Keratinocyte (primary cell): ENCODE measurements around the gene ITPKC. TPM values are rescaled to one million over a fixed set of nuclear protein-coding genes. Genes with fewer than 3 reads are reported as not detected.
A peak's percentile ranks its signal among the peaks of the same experiment; 100 is the strongest.

Experiments
- DNase-seq: peaks from one replicate; pipeline ENCODE4 v3.0.0-alpha.2; 2011; ENCODE audit warnings: low read depth, missing footprints, low spot score
- FAIRE-seq: peaks from 2 replicates; lab custom pipeline; 2011; peaks lifted over from hg19 to GRCh38; lab: Jason Lieb, UNC
- H2AFZ ChIP-seq: 2 replicates; pipeline ENCODE4 v1.6.0; 2012; ENCODE audit warnings: low read length, control low read depth, inconsistent platforms; ENCODE audit not compliant: control insufficient read depth
- H3K27ac ChIP-seq: 2 replicates; pipeline ENCODE4 v1.5.1; 2011; ENCODE audit warnings: low read length; ENCODE audit not compliant: control insufficient read depth, insufficient read depth
- H3K27me3 ChIP-seq: 3 replicates; pipeline ENCODE4 v1.6.0; 2011; ENCODE audit warnings: low read length; ENCODE audit not compliant: control insufficient read depth, insufficient read depth; ENCODE audit errors: extremely low read depth
- H3K36me3 ChIP-seq, 2 experiments: 2 replicates in 1 of 2; 3 replicates in 1 of 2; pipeline ENCODE4 v1.5.1; 2011; ENCODE audit warnings: low read length in 2 of 2, mild to moderate bottlenecking in 1 of 2; ENCODE audit not compliant: control insufficient read depth in 2 of 2, insufficient read depth in 2 of 2; ENCODE audit errors: extremely low read depth in 1 of 2
- H3K4me1 ChIP-seq: 3 replicates; pipeline ENCODE4 v1.5.1; 2011; ENCODE audit warnings: low read length; ENCODE audit not compliant: control insufficient read depth, insufficient read depth; ENCODE audit errors: extremely low read depth
- H3K4me2 ChIP-seq: 3 replicates; pipeline ENCODE4 v1.6.0; 2011; ENCODE audit warnings: low read depth, low read length; ENCODE audit not compliant: control insufficient read depth, insufficient read depth; ENCODE audit errors: extremely low read depth
- H3K4me3 ChIP-seq, 3 experiments: fragments of 200-600 bp in 1 of 3; sonication (generic) in 1 of 3; 2 replicates in 2 of 3; 3 replicates in 1 of 3; pipeline ENCODE4 v1.5.1; 2011 to 2016; ENCODE audit warnings: low read length in 3 of 3, mild to moderate bottlenecking in 3 of 3, control low read depth in 2 of 3, inconsistent platforms in 1 of 3, low read depth in 1 of 3, mixed read lengths in 1 of 3, mixed run types in 1 of 3, moderate library complexity in 1 of 3; ENCODE audit not compliant: control insufficient read depth in 2 of 3, insufficient read depth in 2 of 3; ENCODE audit errors: extremely low read depth in 1 of 3
- H3K79me2 ChIP-seq: 2 replicates; pipeline ENCODE4 v1.6.0; 2012; ENCODE audit warnings: low read length; ENCODE audit not compliant: control insufficient read depth, insufficient read depth
- H3K9ac ChIP-seq: 3 replicates; pipeline ENCODE4 v1.6.0; 2011; ENCODE audit warnings: low read length; ENCODE audit not compliant: control insufficient read depth, insufficient read depth; ENCODE audit errors: extremely low read depth
- H3K9me1 ChIP-seq: 3 replicates; pipeline ENCODE4 v1.6.0; 2011; ENCODE audit warnings: low read length; ENCODE audit not compliant: control insufficient read depth, insufficient read depth; ENCODE audit errors: extremely low read depth
- H3K9me3 ChIP-seq: 2 replicates; pipeline ENCODE4 v1.5.1; 2012; ENCODE audit warnings: low read depth, low read length; ENCODE audit not compliant: control insufficient read depth
- H4K20me1 ChIP-seq: 3 replicates; pipeline ENCODE4 v1.6.0; 2011; ENCODE audit warnings: low read length; ENCODE audit not compliant: control insufficient read depth, insufficient read depth; ENCODE audit errors: extremely low read depth
- EZH2 ChIP-seq: IDR thresholded peaks from one replicate; pipeline ENCODE4 v1.6.1; 2012; ENCODE audit warnings: inconsistent platforms, mild to moderate bottlenecking, low read length, moderate library complexity
- dilution Hi-C: fragments of 300-500 bp; cut with MboI; formaldehyde crosslinking; loops from one replicate; pipeline ENCODE4 v1.7.0; 2020; ENCODE audit warnings: low sequenced_read_pairs; ENCODE audit not compliant: extremely low pct_ligation_motif_present
- polyA minus RNA-seq, 3 experiments: library from RNA; depleted of rRNA, polyadenylated mRNA; stranded (reverse); fragments of >200 nt; gene quantifications; 1 replicate in 1 of 3; 2 replicates in 1 of 3; 3 replicates in 1 of 3; pipeline ENCODE4 v1.2.3, GENCODE V29; 2011
- polyA plus RNA-seq, 5 experiments: library from polyadenylated mRNA; depleted of rRNA in 3 of 5; stranded (reverse) in 3 of 5; stranded (forward) in 1 of 5; unstranded in 1 of 5; fragments of >200 nt; gene quantifications; 1 replicate in 1 of 5; 2 replicates in 3 of 5; 3 replicates in 1 of 5; pipeline versions ENCODE4 v1.2.1 to v1.2.3, GENCODE V29; 2011 to 2012; ENCODE audit warnings: missing spikeins in 2 of 5, low read depth in 1 of 5, low replicate concordance in 1 of 5
- TF ChIP-seq, protein P1 (sequence below), 3 experiments: IDR thresholded peaks in 1 of 3; conservative IDR thresholded peaks in 1 of 3; optimal IDR thresholded peaks in 1 of 3; 2 replicates in 2 of 3; 3 replicates in 1 of 3; pipeline versions ENCODE3 to v1.5.1; 2011; ENCODE audit warnings: low read length in 3 of 3, mild to moderate bottlenecking in 3 of 3, moderate library complexity in 2 of 3, control low read depth in 1 of 3, inconsistent platforms in 1 of 3; ENCODE audit not compliant: insufficient read depth in 2 of 3; ENCODE audit errors: extremely low read depth in 1 of 3

ITPKC gene
- polyA plus RNA-seq = 17.0 to 32.6 TPM (median 17.2 TPM) in 3 replicates
- polyA plus RNA-seq (2011; ENCODE audit: low read depth) = 90.2 TPM
- 14.9 and 18.4 TPM in 2 replicates for polyA plus RNA-seq (2011; cell fraction: cytosol; rRNA removed)
- 35.1 and 39.9 TPM in 2 replicates for polyA plus RNA-seq (2011; cell fraction: nucleus; rRNA removed)
- 23.3 and 78.9 TPM in 2 replicates for polyA plus RNA-seq (2012; ENCODE audit: low replicate concordance)
- 26.8 to 44.5 TPM (median 40.3 TPM) in 3 replicates for polyA minus RNA-seq
- 29.4 TPM for polyA minus RNA-seq (2011; cell fraction: cytosol; rRNA and poly(A)+ RNA removed)
- polyA minus RNA-seq (2011; cell fraction: nucleus; rRNA and poly(A)+ RNA removed) = 34.6 and 37.9 TPM in 2 replicates

DNA sequence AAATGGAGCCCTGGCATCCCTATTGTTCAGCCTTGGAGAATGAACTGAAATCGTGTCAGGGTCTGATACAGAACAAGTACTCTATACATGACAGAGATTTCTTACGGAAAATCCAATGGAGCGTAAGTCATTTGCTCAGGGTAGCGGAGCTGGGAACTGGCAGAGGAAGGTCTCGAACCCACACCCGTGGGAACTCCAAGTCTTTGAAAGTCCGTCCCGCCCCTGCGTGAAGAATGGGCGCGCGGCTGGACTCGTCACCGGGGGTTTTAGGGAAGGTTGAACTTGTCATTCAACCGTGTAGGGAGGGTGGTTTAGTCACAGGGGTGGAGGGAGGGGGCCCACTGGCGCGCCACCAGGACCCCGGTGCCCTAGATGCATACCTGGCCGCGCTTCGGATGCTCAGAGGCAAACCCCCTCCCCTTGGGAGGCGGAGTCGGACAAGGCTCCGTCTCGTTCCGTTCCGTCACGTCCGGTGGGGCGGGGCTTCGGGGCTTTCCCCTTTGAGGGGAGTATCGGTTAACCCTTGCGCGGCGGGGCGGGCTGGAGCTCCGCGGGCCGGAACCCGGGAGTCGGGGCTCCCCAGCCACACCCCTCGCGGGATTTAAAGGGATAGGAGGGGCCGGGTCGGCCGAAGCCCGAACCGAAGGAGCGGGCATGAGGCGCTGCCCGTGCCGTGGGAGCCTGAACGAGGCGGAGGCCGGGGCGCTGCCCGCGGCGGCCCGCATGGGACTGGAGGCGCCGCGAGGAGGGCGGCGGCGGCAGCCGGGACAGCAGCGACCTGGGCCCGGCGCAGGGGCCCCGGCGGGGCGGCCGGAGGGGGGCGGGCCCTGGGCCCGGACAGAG is at the start of gene ITPKC, which contains the start of gene COQ8B:
ITPKC (plus strand) TSS at position 631 of the 843 bp plus-strand sequence; CDS start at position 655, 24 bp downstream.
COQ8B (minus strand) TSS at position 405 of the 843 bp plus-strand sequence. CDS start 2,254 bp downstream, outside the sequence.
- dilution Hi-C loops = no loop called here
- peak within 1 kb of the TSS; percentile 100 for H3K9ac ChIP-seq
- no peaks in the 10 kb centered on the region for H3K27me3 ChIP-seq
- FAIRE-seq (no peak), DNase-seq (peak; percentile 87)
- H3K4me3 ChIP-seq = peak within 1 kb of the TSS; percentile 62 to 90 (median 86)
- peaks cover 42% of the 10 kb centered on the region for H3K79me2 ChIP-seq
- peaks cover 31% of the 10 kb centered on the region for H3K4me1 ChIP-seq
- peak within 1 kb of the TSS; percentile 66 for H2AFZ ChIP-seq
- H3K9me3 ChIP-seq = no peaks in the 10 kb centered on the region
- H4K20me1 ChIP-seq = no peaks in the 10 kb centered on the region
- no peak for TF ChIP-seq EZH2
- TF ChIP-seq, protein P1, sequence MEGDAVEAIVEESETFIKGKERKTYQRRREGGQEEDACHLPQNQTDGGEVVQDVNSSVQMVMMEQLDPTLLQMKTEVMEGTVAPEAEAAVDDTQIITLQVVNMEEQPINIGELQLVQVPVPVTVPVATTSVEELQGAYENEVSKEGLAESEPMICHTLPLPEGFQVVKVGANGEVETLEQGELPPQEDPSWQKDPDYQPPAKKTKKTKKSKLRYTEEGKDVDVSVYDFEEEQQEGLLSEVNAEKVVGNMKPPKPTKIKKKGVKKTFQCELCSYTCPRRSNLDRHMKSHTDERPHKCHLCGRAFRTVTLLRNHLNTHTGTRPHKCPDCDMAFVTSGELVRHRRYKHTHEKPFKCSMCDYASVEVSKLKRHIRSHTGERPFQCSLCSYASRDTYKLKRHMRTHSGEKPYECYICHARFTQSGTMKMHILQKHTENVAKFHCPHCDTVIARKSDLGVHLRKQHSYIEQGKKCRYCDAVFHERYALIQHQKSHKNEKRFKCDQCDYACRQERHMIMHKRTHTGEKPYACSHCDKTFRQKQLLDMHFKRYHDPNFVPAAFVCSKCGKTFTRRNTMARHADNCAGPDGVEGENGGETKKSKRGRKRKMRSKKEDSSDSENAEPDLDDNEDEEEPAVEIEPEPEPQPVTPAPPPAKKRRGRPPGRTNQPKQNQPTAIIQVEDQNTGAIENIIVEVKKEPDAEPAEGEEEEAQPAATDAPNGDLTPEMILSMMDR (optimal IDR thresholded peaks at IDR 0.05 in 1 of 3, IDR thresholded peaks at IDR 0.05 in 1 of 3, conservative IDR thresholded peaks at IDR 0.05 in 1 of 3; ENCODE audit: extremely low read depth in 1 of 3, insufficient read depth in 2 of 3, low read length in 3 of 3) = no peak
- H3K9me1 ChIP-seq = no peaks in the 10 kb centered on the region
- peaks cover 3 to 5% of the 10 kb centered on the region in 2 experiments for H3K36me3 ChIP-seq
- H3K4me2 ChIP-seq = peak within 1 kb of the TSS; percentile 96
- peak within 1 kb of the TSS; percentile 100 for H3K27ac ChIP-seq

DNA sequence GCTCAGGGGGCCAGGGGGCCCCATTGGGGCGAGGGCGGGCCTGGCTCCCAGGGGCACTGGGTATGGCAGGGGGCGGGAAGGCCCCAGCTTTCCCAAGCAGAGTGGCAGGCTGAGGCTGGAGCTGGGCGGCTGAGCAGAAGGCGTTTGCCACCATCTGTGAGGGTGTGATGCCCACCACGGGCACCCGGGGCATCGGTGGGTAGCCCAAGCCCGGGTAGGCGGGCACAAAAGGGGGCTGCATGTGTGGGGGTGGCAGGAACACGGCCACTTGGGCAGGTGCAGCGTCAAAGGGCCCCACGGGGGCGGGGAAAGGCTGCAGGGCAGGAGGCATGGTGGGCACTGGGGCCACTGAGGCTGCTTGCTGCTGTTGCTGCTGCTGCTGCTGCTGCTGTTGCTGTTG is 49.3 kb upstream of the ITPKC start:
- TF ChIP-seq, protein P1 (optimal IDR thresholded peaks at IDR 0.05 in 1 of 3, IDR thresholded peaks at IDR 0.05 in 1 of 3, conservative IDR thresholded peaks at IDR 0.05 in 1 of 3; ENCODE audit: extremely low read depth in 1 of 3, insufficient read depth in 2 of 3, low read length in 3 of 3) = no peak
- no peak for TF ChIP-seq EZH2
- DNase-seq (no peak), FAIRE-seq (no peak)
- H3K27ac ChIP-seq = no peak overlapping the region
- no peak overlapping the region for H3K4me2 ChIP-seq
- H3K9ac ChIP-seq = no peak overlapping the region
- H3K27me3 ChIP-seq = no peaks in the 10 kb centered on the region
- no peak overlapping the region for H3K4me3 ChIP-seq
- H3K9me1 ChIP-seq = no peaks in the 10 kb centered on the region
- H3K36me3 ChIP-seq = peaks cover 20 to 24% of the 10 kb centered on the region in 2 experiments
- H3K79me2 ChIP-seq = no peaks in the 10 kb centered on the region
- H3K9me3 ChIP-seq = peaks cover 3% of the 10 kb centered on the region
- dilution Hi-C loops = no loop called here
- H3K4me1 ChIP-seq = peaks cover 12% of the 10 kb centered on the region
- no peaks in the 10 kb centered on the region for H4K20me1 ChIP-seq
- H2AFZ ChIP-seq = no peak overlapping the region
